Kidney epithelial cell (primary cell): Measurements from ENCODE around the gene ZC3H18. TPM values are rescaled to one million over a fixed set of nuclear protein-coding genes. Genes with fewer than 3 reads are reported as not detected.
"Not testable (repeated sequence)": the region's sequence is repeated elsewhere in the genome, so short reads cannot be mapped to it uniquely, and the experiment has no call there.

Source experiments
- DNase-seq: peaks from one replicate; pipeline ENCODE4 v3.0.0-alpha.2; 2010; ENCODE audit warnings: low read depth
- H3K27me3 ChIP-seq: 2 replicates; pipeline ENCODE4 v1.6.0; 2011; ENCODE audit warnings: low read length; ENCODE audit not compliant: control insufficient read depth, insufficient read depth
- H3K36me3 ChIP-seq: 2 replicates; pipeline ENCODE4 v1.5.1; 2011; ENCODE audit warnings: low read length; ENCODE audit not compliant: control insufficient read depth, insufficient read depth
- H3K4me3 ChIP-seq: 2 replicates; pipeline ENCODE4 v1.5.1; 2011; ENCODE audit warnings: low read depth, mild to moderate bottlenecking, control low read depth, low read length
- CTCF ChIP-seq: IDR thresholded peaks from 2 replicates; pipeline ENCODE4 v1.5.1; 2011; ENCODE audit warnings: mild to moderate bottlenecking, moderate library complexity, low read length, control low read depth, inconsistent platforms; ENCODE audit not compliant: insufficient read depth, poor library complexity, severe bottlenecking
- total RNA-seq: library from RNA; depleted of rRNA; stranded (reverse); fragments of >200 nt; gene quantifications from 2 replicates; pipeline ENCODE4 v1.2.3, GENCODE V29; 2015

Gene ZC3H18
- total RNA-seq, 1 donor from 2014 or later, result 20.2 TPM

- no peak for DNase-seq
- no peak for TF ChIP-seq CTCF
- no peak overlapping the region for H3K4me3 ChIP-seq
- no peaks in the 10 kb centered on the region for H3K27me3 ChIP-seq
- H3K36me3 ChIP-seq, result no peaks in the 10 kb centered on the region
These were observed 94.9 kb downstream of the ZC3H18 start for GRCh38 chr16:88665148-88665547.

GRCh38 chr16:88665570-88665969, 95.4 kb downstream of the ZC3H18 start:
- Histone ChIP-seq H3K4me3 (no peak overlapping the region), H3K36me3 (no peaks in the 10 kb centered on the region), H3K27me3 (no peaks in the 10 kb centered on the region)
- TF ChIP-seq CTCF, result no peak
- DNase-seq, result no peak

- no peak for TF ChIP-seq CTCF
- Histone ChIP-seq H3K27me3 (no peaks in the 10 kb centered on the region), H3K4me3 (no peak overlapping the region)
These were observed 97.3 kb downstream of the ZC3H18 start for GRCh38 chr16:88667461-88667860.

DNA sequence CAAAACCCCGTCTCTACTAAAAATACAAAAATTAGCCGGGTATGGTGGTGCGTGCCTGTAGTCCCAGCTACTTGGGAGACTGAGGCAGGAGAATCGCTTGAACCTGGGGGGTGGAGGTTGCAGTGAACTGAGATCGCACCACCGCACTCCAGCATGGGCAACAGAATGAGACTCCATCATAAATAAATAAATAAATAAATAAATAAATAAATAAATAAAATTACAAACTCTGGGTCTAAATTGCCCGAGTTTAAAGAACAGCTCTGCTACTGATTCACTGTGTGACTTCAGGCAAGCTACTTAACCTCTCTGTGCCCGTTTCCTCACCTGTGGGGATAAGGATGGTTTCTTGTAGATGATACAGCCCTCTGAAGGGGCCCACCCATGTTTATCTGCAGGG, 99.3 kb downstream of the ZC3H18 start:
- DNase-seq, H3K27me3 ChIP-seq, H3K36me3 ChIP-seq, H3K4me3 ChIP-seq: not testable (repeated sequence)

More at GRCh38 chr16:88667461-88667860, 97.3 kb downstream of the ZC3H18 start:
- H3K36me3 ChIP-seq, result no peaks in the 10 kb centered on the region
- DNase-seq, result no peak

GRCh38 chr16:88669980-88670379, 99.8 kb downstream of the ZC3H18 start:
- Histone ChIP-seq H3K36me3 (no peaks in the 10 kb centered on the region), H3K4me3 (no peak overlapping the region), H3K27me3 (no peaks in the 10 kb centered on the region)
- TF ChIP-seq CTCF, result no peak
- no peak for DNase-seq

- TF ChIP-seq CTCF, result no peak
- Histone ChIP-seq H3K36me3 (no peaks in the 10 kb centered on the region), H3K4me3 (no peak overlapping the region), H3K27me3 (no peaks in the 10 kb centered on the region)
- DNase-seq, result no peak
These were observed 101.6 kb downstream of the ZC3H18 start for GRCh38 chr16:88671806-88672205.
